HG03064 (cell line): ENCODE results near the gene TMEM87B.

ENCODE experiments used
- ATAC-seq: cut with Tn5 transposase; IDR thresholded peaks from one replicate; pipeline ENCODE4 v1.9.1; 2021; ENCODE audit warnings: low read depth; ENCODE audit not compliant: unreplicated experiment

Gene TMEM87B

GRCh38 chr2:112162956-112163355, 107.9 kb downstream of the TMEM87B start:
- no peak for ATAC-seq

- no peak for ATAC-seq
Observed at GRCh38 chr2:112163541-112163981, 108.5 kb downstream of the TMEM87B start.

- no peak for ATAC-seq
Observed at GRCh38 chr2:112164876-112165275, 109.8 kb downstream of the TMEM87B start.

DNA sequence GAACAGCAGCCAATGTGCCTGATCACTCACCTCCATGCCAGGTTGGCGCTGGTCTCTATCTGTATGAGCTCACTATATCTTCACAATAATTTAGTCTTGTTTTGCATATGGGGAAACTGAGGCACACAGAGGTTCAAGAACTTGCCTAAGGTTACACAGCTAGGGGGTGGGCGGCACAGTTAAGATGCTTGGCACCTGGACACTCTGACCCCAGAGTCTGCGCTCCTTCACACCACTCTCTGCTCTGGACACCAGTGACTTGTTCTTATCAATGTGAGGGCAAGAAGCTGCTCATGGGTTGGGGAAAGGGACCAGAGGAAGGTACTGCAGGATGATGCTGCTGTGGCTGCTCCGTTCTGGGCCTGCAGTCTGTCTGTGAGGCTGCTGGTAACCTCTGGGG, 110.2 kb downstream of the TMEM87B start:
- no peak for ATAC-seq

- no peak for ATAC-seq
Observed at GRCh38 chr2:112166806-112167499, 111.9 kb downstream of the TMEM87B start.

- no peak for ATAC-seq
Observed at GRCh38 chr2:112168422-112169124, 113.5 kb downstream of the TMEM87B start.
